ENCODE data around the gene ERGIC3.

Gene ERGIC3

GRCh38 chr20:35598899-35599775 lies 57.3 kb downstream of the ERGIC3 start:
- DNase-seq (ENCODE audit: low read depth in 2 of 2) = no peak

GRCh38 chr20:35599776-35600120 lies 57.9 kb downstream of the ERGIC3 start:
- no peak for DNase-seq (ENCODE audit: low read depth in 2 of 2)

- no peak for DNase-seq (ENCODE audit: low read depth in 2 of 2)
These were observed 58.5 kb downstream of the ERGIC3 start for GRCh38 chr20:35600176-35600992.

- DNase-seq (ENCODE audit: low read depth in 2 of 2) = peak; percentile 45 to 58
These were observed 59.4 kb downstream of the ERGIC3 start for GRCh38 chr20:35600993-35601973.

- no peak for DNase-seq (ENCODE audit: low read depth in 2 of 2)
These were observed 60.1 kb downstream of the ERGIC3 start for GRCh38 chr20:35601990-35602389.

- no peak for DNase-seq (ENCODE audit: low read depth in 2 of 2)
These were observed 61.1 kb downstream of the ERGIC3 start for GRCh38 chr20:35602851-35603495.

- DNase-seq (ENCODE audit: low read depth in 2 of 2) = no peak
These were observed 62.0 kb downstream of the ERGIC3 start for GRCh38 chr20:35603695-35604448.

GRCh38 chr20:35604449-35604747 lies 62.5 kb downstream of the ERGIC3 start:
- no peak for DNase-seq (ENCODE audit: low read depth in 2 of 2)

GRCh38 chr20:35606127-35606526 lies 64.2 kb downstream of the ERGIC3 start:
- no peak for DNase-seq (ENCODE audit: low read depth in 2 of 2)
